RPMI8226 (cell line): Measurements from ENCODE around the gene MAB21L1.

Experiments used
- DNase-seq: peaks from one replicate; pipeline ENCODE4 v3.0.0-alpha.2; 2015

MAB21L1 gene

DNA sequence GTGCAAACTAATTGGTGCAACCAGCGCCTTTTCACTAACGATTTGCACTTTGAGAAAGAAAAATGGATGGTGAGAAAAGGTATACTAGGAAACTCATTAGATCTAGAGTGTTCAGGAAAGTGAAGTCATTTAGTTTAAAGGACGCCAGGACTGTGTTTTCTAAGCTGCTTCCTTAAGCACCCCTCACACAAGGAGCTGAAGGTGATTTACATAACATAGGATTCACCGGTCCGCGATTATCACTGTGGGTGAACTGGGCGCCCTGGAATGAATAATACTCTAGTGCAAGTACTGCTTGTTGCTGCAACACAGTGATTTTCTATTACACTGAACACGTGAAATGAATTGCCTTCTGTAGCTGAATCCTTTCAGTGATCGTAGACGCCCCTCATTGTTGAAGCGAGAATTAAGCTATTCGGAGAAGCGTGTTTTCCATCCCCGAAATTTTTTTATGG is 2.6 kb upstream of the MAB21L1 start:
- no peak for DNase-seq

DNA sequence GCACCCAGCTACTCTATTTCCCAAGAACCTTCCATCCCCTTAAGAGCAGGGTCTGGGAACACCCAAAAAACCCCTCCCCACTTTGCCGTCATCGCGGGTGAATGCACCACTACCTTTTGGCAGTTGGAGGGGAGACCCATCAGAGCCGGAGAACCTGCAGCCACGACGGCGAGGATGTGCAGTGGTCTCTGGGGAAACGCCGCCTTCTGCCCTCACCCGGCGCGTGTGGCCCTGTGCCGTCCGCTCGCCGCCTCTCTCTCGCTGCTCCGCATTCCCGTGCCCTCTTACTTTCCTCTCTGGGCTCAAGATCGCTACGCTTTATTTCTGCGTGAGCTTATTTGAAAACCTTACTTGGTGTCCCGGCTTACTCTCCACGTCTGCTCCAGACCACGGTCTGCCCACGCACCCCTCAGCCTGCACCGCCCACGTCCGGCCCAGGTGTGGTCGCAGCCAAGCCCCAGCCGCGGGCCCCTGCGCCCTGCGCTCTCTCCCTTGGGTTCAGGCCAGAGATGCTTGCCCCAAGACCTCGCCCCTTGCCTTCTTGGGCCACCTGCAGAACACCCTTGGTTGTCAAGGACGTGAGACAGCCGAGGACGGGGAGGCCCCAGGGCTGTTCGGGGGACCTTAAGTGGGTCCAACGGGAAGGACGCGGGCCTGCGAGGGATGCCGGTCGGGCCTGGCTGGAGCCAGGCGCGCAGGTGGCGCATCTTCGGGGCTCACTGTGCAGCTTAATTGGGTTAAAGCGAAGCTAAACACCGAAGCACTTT is 2.0 kb upstream of the MAB21L1 start:
- no peak for DNase-seq

DNA sequence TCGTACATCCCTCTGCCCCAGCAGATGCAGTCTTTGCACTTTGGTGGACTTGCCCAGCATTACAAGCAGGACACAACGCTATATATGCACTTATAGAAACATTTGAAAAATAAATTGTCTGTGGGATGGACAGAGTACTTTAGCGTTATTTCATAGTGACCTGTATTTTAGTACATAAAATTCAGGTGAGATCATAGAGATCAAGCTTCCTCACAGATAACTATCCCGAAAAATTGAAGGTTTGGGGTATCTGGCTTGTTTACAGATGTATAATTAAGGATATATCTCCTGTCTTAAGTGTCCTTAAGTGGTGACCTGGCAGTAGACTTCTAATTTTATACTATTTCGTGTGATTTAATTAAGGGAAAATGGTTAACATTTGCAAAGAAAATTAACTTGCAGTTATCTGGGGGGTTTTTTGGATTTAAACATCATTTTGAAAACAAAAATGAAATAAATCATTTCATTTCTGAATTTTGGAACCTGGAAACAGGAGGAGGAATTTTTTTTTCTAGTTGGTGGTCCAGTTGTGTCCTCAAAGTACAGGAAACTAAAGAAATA is 977 bp upstream of the MAB21L1 start:
- DNase-seq = no peak

DNA sequence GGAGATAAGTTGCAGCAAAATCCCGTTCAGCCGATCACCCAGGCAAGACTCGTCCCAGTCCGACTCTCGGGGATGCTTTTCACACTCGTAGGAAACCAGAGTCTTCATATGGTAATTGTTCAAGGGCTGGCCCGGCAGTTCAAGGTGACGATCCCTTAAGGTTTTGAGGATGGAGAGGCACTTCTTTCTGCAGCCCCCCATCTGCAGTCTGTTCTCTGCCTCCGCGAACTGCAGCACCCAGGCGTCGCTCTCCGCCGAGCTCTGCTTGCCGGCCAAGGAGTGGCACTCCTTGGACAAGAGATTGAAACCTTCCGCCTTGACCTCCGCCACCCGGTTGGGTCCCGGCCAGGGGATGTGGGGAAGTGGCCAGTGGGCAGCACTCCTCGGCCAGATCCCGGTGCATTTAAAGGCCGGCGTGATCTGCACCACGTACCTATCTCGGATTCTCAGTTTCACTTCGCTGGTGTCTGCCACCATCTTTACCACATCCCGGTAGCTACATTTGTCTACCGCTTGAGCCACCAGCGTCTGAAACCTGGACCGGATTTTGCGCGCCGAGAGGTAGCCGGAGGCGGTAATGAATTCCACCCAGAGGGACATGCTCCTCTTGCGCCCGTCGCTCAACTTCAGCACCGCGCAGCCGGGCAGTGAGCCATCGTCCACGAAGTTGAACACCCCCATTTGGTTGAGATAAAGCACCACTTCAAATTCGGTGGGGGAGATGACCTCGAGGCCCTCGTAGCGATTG is 1.1 kb downstream of the MAB21L1 start:
- peak; percentile 13 for DNase-seq

DNA sequence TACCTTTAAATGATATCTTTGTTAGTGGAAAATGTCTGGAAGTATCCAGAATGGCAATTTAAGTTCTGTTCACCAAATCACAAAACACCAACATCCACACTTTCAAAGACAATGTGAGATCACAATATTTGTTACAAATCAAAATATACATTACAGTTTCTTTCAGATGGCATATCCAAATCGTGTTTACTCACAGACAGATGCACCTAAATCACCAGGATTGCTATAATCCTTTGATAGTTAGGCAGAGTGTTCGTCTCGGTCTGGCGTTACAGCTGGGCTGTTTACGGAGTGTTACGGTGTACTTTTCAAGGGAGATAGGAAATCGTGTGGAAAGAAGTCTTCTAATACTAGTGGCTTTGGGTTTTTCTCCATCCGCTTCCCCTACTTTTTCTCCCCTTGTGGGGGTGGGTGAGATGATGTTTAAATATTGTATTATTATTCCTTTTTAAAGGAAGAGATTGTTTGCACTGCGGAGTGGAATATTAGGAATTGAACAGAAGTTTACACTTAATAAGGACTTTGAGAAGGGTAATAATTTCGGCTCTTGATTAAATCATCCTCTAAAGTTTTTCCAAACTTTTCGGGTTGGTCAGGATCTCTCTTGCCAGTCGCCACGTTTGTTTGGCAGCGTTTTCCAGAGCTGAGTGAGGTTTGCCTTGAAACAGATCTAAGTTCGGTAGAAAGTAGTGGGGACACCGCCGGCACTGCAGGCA is 1.8 kb downstream of the MAB21L1 start:
- no peak for DNase-seq

DNA sequence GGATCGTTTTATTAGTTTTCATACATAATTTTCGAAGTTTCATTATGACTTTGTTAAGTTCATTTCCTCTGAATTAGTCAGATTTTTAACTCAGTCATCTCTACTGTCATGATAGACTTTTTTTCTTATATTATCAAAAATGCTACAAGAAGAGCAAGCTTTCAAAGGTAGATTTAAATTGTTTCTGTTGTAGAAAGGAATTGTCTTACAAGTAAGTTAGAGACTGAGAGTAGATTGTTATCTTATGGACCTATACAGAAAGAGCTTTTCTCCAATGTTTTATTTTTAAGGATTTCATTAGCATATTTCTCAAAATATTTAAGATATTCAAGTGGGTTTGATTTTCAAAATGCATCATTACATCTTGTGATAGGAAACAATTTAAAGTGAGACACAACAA is 2.7 kb downstream of the MAB21L1 start:
- DNase-seq = no peak

DNA sequence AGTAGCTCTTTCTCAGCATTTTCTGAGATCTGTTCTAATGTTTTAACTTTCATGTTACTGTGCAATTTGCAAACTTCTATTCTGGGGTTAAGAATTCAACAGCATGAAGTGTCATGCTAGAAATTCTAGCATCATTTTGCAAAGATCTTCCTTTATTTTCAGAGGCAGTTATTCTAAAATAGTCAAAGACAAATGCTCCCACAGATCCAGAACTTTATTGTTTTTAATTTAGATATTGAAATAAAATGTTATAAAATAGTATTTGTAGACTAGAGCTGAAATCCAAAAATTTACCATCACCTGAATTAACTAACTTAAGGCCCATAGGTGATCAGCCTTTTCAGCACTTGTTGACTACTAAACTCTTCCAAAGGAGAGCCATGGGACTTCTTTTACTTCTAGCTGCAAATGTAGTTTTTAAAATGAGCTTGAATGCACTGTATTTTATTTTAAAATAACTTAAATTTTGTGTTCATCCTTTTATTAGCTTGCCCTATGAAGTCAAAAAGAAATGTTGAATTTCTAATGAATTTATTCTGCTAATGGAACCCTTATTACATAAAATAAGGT is 3.2 kb downstream of the MAB21L1 start:
- no peak for DNase-seq

DNA sequence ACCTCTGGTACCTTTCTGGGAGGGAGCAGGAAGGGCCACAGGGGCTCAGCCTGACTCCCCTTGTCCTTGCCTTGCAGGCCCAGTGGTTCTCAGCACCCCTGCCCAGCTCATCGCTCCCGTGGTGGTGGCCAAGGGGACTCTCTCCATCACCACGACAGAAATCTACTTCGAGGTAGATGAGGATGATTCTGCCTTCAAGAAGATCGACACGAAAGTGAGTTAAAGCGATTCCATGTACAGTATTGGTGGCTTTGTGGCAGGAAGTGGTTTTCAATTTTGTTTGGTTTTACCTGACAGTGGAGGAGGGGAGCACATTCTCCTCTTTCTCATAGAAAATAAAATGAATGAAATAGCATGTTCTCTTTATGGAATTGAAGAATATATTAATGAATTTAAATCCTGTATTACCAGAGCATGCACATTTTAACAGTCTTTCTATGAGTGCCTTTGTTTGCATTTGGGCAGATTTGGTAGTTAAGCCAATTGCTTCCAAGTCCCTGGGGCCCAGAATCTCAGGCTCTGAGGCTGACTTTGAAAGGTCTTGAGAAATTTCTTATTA is 4.1 kb downstream of the MAB21L1 start:
- DNase-seq = no peak

DNA sequence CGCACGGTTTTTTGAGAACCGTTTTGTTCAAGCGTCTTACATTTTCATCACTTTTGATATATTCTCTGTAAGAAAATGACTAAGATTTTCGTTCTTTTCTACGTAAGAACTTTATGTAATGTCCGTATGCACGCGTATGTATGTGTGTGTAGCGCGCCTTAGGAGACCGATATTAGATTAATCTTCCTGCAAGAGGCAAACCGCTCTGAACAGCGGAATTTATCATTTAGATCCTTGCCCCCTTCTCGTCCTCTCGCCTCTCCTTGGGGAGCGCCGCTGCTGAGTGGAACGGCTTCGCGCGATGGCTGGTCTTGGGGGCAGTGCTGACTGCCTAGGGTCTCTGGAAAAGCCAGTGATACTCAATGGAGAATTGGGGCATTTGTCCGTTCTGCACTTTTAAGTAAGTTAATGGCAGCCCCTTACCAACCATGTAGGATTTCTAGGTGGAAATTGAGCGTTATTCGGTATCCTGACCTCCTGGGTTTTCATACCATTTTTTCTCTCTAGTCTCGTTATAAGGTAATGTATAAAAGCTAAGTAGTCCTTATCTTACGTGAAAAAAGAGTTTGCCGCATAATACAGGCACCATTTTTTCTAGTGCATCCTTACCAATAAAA is 4.7 kb downstream of the MAB21L1 start:
- DNase-seq = no peak

DNA sequence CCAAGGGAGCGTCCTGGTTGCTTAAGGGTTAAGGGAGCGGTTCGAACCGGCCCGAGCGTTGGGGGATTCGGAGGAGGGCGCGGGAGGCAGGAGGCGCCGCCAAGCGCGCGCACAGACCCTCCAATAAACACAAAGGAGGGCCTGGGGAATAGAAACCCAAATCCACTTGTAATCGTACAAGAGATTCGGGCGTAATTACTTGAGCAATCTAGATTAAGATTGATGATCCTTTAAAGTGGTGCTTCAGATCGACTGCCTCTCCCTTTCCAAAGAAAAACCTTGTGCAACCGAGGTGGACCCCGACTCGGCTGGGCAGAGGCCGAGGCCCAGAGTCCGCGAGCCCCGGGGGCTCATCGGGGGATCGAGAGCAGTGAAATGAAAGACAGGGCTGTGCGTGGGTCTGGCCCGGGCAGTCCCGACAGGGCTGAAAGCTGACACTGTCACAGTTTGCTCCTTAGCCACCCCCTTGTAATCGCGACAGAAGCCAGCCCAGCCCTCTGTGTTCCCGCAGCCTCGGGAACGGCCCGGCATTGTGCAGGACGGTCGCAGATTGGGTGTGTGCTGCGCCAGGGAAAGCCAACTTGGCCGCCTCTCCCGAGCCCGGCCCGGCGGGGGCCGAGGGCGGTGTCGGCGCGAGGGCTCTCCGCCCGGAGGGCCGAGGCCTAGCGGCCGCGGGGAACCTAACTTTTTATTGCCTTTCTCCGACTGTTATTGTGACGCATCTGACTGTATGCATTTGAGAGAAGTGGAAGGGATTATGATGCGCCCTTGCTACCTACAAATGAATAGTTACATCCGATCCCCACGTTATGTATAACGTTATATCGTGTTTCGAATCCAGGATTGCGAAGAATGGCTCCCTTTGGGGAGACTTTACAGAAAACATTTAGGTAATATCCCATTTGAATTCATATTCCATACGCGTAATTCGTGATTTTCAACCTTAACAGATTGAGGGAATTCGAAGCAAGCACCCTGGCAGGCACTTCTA is 5.5 kb downstream of the MAB21L1 start:
- no peak for DNase-seq

DNA sequence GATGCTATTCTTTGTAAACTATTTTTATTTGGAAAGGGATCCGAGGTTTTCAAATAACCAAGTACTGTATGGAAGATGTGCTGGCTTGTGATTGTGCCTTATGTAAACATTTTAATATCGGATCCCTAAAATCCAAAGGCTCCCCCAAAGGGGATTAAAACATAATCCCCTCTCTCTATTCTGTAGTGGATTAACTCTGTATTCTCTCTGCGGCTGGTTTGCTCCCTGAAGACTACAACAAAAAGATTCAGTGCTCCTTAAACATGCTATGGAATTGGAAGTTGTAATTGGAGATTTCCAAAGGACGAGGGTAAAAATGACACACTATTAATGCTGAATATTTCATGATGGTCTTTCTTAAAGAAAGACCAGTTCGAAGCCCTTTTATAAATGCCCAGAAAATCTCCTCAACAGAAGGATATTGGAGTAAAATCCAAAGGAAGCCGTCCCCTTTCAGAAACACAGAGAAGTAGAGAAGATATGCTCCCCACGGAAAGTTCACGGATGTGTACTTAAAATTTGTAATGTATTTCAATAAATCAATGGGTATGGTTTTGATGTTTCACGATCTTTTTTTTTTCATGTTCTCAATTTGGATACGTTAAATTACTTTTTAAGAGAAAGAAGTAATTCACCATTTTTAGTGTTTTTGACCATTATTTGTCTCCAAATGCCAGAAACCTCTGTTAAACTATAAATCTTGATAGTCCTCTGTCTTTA is 6.5 kb downstream of the MAB21L1 start:
- no peak for DNase-seq

DNA sequence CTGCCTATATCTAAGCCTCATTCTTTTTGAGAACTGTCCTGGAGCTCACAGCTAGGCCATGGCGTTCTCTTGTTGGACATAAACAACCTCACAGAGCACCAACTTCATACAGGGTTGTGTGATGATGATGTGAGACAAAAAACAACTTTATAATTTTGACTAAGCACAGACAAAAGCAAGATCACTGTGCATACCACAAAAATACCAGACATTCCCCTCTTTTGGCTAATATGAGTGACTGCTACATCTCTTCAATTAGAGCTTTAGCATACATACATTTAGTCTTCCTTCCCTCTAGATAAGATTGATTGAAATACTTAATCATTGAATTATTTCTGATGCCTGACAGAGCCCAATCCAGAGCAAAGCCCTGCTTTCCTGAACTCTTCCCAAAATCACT is 8.3 kb downstream of the MAB21L1 start:
- DNase-seq = no peak

DNA sequence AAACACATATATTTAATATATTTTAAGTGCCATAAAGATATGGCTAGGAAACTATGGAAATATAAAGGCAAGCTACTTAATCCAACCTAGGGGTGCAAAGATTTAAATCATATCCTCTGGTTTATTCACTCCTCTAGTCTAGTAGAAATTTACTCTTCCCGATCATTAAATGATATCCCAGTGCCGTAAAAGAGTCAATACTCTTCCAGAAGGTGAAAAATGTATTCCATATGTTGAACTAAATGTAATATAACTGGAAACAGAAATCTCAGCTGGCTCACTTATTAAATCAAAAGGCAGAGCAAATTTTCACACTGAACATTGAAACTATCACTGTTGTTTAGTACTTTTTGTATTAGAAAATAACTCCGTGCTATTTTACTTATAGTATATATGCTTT is 11.1 kb downstream of the MAB21L1 start:
- no peak for DNase-seq

DNA sequence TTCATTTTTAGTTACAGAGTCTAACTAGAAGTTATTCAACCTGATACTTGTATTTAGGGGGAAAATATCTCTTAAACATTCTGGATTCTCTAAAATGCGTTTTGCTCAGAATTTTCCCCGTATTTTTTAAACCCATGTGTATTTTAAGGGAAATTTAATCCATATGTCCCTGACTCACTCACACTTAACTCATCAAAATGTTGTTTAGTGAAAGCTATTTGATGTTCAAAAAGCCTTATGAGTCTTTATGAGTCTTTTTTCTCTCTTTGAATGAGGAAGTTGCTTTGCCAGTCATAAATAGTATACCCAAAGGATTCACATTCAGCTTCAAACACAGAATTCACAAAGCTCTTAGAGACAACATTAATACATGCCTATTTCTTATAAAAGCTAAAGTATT is 16.4 kb downstream of the MAB21L1 start:
- DNase-seq = no peak

DNA sequence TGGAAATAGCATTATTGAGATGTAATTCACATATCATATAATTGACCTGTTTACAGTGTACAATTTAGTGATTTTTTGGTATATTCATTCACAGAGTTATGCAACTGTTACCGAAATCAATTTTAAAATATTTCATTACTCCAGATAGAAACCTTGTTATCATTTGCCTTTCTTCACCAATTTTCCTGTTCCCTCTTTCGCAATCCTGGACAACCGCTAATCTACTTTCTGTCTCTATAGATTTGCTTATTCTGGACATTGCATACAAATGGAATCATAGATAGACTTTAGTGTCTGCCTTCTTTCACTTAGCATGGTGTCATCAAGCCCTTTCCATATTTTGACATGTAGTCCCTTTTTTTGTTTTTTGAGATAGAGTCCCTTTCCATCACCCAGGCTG is 19.2 kb downstream of the MAB21L1 start:
- no peak for DNase-seq

DNA sequence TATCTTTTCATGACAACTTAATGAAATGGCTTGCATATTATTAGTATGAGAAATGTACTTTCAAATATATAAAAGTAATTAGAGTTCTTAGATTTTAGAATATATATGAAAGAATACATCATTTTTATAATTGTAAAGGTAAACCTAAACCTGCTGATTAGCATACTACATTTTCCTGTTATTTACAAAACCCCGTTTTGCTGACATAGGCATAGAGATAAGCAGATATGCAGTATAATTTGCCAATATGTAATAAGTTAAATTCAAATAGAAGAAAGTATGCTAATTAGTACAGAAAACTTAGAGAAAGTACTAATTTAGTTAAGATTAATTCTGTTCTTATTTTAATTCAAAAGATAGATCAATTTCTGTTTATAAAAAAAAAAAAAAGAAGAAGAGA is 21.5 kb downstream of the MAB21L1 start:
- DNase-seq = no peak

DNA sequence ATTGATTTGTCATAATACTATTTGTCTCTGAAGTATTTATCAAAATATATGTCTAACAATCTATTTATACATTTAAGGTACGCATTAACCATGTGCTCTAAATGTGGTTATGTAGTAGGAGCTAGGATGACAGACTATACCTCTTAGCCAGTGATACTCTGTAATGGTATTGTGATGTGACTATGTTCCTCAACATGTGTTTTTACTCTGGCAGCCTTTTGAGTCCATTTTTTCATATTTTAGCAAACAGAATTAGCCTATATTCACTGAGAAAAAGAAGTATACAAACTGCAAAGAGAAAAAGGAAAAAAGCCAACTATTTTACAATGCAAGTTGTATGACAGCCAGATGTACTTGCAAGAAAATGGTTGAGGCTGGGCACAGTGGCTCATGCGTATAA is 26.7 kb downstream of the MAB21L1 start:
- DNase-seq = no peak

DNA sequence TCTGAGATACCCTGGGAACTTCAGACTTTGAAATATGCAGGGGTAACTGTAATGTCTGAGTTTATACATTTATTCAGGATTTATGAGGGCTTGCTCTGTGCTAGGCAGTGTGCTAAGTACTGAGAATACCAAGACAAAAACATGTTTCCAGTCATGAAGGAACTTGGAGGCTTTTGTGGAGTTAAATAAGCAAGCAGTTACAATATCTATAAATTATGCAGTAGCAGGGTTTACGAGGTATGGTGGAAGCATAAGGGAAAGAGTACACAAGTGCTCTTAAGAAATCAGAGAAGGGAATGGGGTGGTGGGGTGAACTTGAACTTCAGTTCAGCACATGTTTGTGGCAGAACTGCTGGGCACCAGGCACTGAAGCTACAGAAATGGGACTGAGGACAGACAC is 28.0 kb downstream of the MAB21L1 start:
- DNase-seq = no peak
